Measurements from ENCODE around the gene MAPRE3. TPM values are rescaled to one million over a fixed set of nuclear protein-coding genes. Genes with fewer than 3 reads are reported as not detected.
A peak's percentile ranks its signal among the peaks of the same experiment; 100 is the strongest.

The MAPRE3 gene
- total and polyA plus RNA-seq, 7 experiments from 2014 or later: 1.8 to 6.0 (median 3.2) TPM

DNA sequence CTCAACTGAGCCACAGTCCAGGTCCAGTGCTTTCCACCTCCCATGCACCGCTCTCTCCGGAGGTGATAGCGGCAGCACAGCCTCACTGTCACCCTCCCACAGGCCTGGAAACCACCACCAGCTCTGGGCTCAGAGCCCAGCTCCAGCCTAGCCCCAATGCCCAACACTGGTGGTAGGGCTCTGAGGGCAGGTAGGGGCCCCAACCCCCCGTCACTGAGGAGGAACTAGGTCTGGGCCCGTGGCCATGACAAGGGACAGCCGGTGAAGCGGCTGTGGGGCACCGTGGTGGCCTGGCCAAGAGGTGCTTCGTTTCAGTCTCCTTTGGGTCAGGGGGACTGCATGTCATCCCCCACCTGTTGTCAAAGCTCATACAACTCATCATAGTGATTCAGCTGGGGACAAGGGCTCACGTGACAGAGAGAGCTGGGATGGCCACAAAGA lies 56.8 kb downstream of the MAPRE3 start:
- Histone ChIP-seq H3K36me3 (ENCODE audit: control insufficient read depth in 2 of 3, insufficient read depth in 3 of 3, low read length in 3 of 3) (peaks cover 0 to 20% (median 0%) of the 10 kb centered on the region in 3 experiments), H3K9me3 (ENCODE audit: control insufficient read depth in 2 of 3, low read length in 3 of 3) (no peaks in the 10 kb centered on the region), H3K27me3 (ENCODE audit: control insufficient read depth in 2 of 2, insufficient read depth in 2 of 2, low read length in 2 of 2) (no peaks in the 10 kb centered on the region), H3K27ac (ENCODE audit: low read depth, low read length) (no peak overlapping the region), H3K4me1 (ENCODE audit: control insufficient read depth in 2 of 2, insufficient read depth in 2 of 2, low read length in 2 of 2) (peaks cover 0 to 5% of the 10 kb centered on the region in 2 donors), H3K4me3 (ENCODE audit: low read length) (no peak overlapping the region)
- no peak overlapping the region for H3K4me3 Mint-ChIP-seq
- no peak for ATAC-seq
- POLR2A ChIA-PET: no interaction called here
- H3K4me1 Mint-ChIP-seq: peaks cover 13 to 42% (median 20%) of the 10 kb centered on the region in 7 donors
- no peaks in the 10 kb centered on the region for H3K9me3 Mint-ChIP-seq
- H3K27me3 Mint-ChIP-seq: no peaks in the 10 kb centered on the region
- no peak for DNase-seq
- CTCF ChIA-PET: no interaction called here
- peaks cover 0 to 8% (median 5%) of the 10 kb centered on the region in 5 donors for H3K36me3 Mint-ChIP-seq
- no peak overlapping the region for H3K27ac Mint-ChIP-seq
- intact Hi-C loops (cut with micrococcal nuclease): no loop called here

- Histone ChIP-seq H3K4me1 (ENCODE audit: control insufficient read depth in 2 of 2, insufficient read depth in 2 of 2, low read length in 2 of 2) (peaks cover 7 to 13% of the 10 kb centered on the region in 2 donors), H3K36me3 (ENCODE audit: control insufficient read depth in 2 of 3, insufficient read depth in 3 of 3, low read length in 3 of 3) (peaks cover 0 to 28% (median 0%) of the 10 kb centered on the region in 3 experiments), H3K27ac (ENCODE audit: low read depth, low read length) (no peak overlapping the region), H3K9me3 (ENCODE audit: control insufficient read depth in 2 of 3, low read length in 3 of 3) (no peaks in the 10 kb centered on the region), H3K27me3 (ENCODE audit: control insufficient read depth in 2 of 2, insufficient read depth in 2 of 2, low read length in 2 of 2) (no peaks in the 10 kb centered on the region), H3K4me3 (ENCODE audit: low read length) (no peak overlapping the region)
- H3K27me3 Mint-ChIP-seq: no peaks in the 10 kb centered on the region
- H3K27ac Mint-ChIP-seq: peak overlapping the region in 1 of 9 donors; percentile 12
- intact Hi-C loops (cut with micrococcal nuclease): no loop called here
- H3K4me3 Mint-ChIP-seq: peak overlapping the region in 1 of 10 donors; percentile 27
- DNase-seq: no peak
- peaks cover 0 to 8% (median 0%) of the 10 kb centered on the region in 5 donors for H3K36me3 Mint-ChIP-seq
- peaks cover 21 to 54% (median 34%) of the 10 kb centered on the region in 7 donors for H3K4me1 Mint-ChIP-seq
- ChIA-PET POLR2A (interaction anchor here (1.3 kb wide), 1 partner anchor 22 kb away, joined by 4 read pairs; no protein-coding TSS in a partner anchor), CTCF (interaction anchor here (0.9 kb wide), 1 partner anchor 12 kb away, joined by 3 read pairs; no protein-coding TSS in a partner anchor)
- H3K9me3 Mint-ChIP-seq: no peaks in the 10 kb centered on the region
- ATAC-seq: no peak
Observed at GRCh38 chr2:27029051-27029450, 58.6 kb downstream of the MAPRE3 start.

- Mint-ChIP-seq H3K9me3 (no peaks in the 10 kb centered on the region), H3K4me3 (peak within 1 kb of the TSS; percentile 91 to 97 (median 93)), H3K4me1 (peaks cover 24 to 63% (median 41%) of the 10 kb centered on the region in 7 donors), H3K36me3 (peaks cover 0 to 25% (median 0%) of the 10 kb centered on the region in 5 donors), H3K27me3 (no peaks in the 10 kb centered on the region), H3K27ac (peak within 1 kb of the TSS; percentile 84 to 95 (median 91))
- ChIA-PET POLR2A (interaction anchor here (1.0 to 3.3 kb wide), 5 partner anchors 19 to 48 kb away, joined by 3 to 28 read pairs (median 7); partner anchors contain the start of genes AGBL5 and OST4), CTCF (no interaction called here)
- Histone ChIP-seq H3K9me3 (ENCODE audit: control insufficient read depth in 2 of 3, low read length in 3 of 3) (no peaks in the 10 kb centered on the region), H3K27me3 (ENCODE audit: control insufficient read depth in 2 of 2, insufficient read depth in 2 of 2, low read length in 2 of 2) (no peaks in the 10 kb centered on the region), H3K4me3 (ENCODE audit: low read length) (peak within 1 kb of the TSS; percentile 99), H3K27ac (ENCODE audit: low read depth, low read length) (peak within 1 kb of the TSS; percentile 87), H3K4me1 (ENCODE audit: control insufficient read depth in 2 of 2, insufficient read depth in 2 of 2, low read length in 2 of 2) (peaks cover 11 to 19% of the 10 kb centered on the region in 2 donors), H3K36me3 (ENCODE audit: control insufficient read depth in 2 of 3, insufficient read depth in 3 of 3, low read length in 3 of 3) (peaks cover 9 to 31% (median 10%) of the 10 kb centered on the region in 3 experiments)
- intact Hi-C loops (cut with micrococcal nuclease): loop anchor here (1.0 to 5.0 kb wide), 12 partner anchors 18 to 1155 kb away; partner anchors contain the start of genes CAD (in 2 of the 2), MAPRE3 (in 2 of the 2), OST4 (in 2 of the 2) and ASXL2 (in 1 of the 2)
- DNase-seq (peak; percentile 54 to 88 (median 63)), ATAC-seq (peak; percentile 97)
Observed at GRCh38 chr2:27032495-27033252, 62.2 kb downstream of the MAPRE3 start, which contains the start of gene TMEM214. TMEM214 (plus strand) TSS chr2:27032965; CDS start chr2:27033016, 51 bp downstream.

GRCh38 chr2:27033253-27033852 lies 62.9 kb downstream of the MAPRE3 start:
- H3K27ac ChIP-seq (ENCODE audit: low read depth, low read length): peak overlapping the region; percentile 87
- CTCF ChIA-PET: no interaction called here
- Mint-ChIP-seq H3K4me3 (peak overlapping the region; percentile 91 to 97 (median 93)), H3K36me3 (peaks cover 0 to 20% (median 0%) of the 10 kb centered on the region in 5 donors), H3K27ac (peak overlapping the region; percentile 42 to 93 (median 88)), H3K4me1 (peaks cover 19 to 56% (median 41%) of the 10 kb centered on the region in 7 donors), H3K9me3 (no peaks in the 10 kb centered on the region), H3K27me3 (no peaks in the 10 kb centered on the region)
- no peaks in the 10 kb centered on the region for H3K27me3 ChIP-seq (ENCODE audit: control insufficient read depth in 2 of 2, insufficient read depth in 2 of 2, low read length in 2 of 2)
- DNase-seq (no peak), ATAC-seq (no peak)
- peaks cover 9 to 38% (median 10%) of the 10 kb centered on the region in 3 experiments for H3K36me3 ChIP-seq (ENCODE audit: control insufficient read depth in 2 of 3, insufficient read depth in 3 of 3, low read length in 3 of 3)
- intact Hi-C loops (cut with micrococcal nuclease): loop anchor here (2.0 to 5.0 kb wide), 6 partner anchors 37 to 1156 kb away; partner anchors contain the start of genes ASXL2 (in 1 of the 2), ATRAID (in 1 of the 2), CAD (in 1 of the 2) and MAPRE3 (in 1 of the 2)
- POLR2A ChIA-PET: interaction anchor here (0.8 to 3.3 kb wide), 9 partner anchors 16 to 178 kb away, joined by 3 to 28 read pairs (median 4); partner anchors contain the start of genes AGBL5, ATRAID, KHK and OST4
- H3K4me3 ChIP-seq (ENCODE audit: low read length): peak overlapping the region; percentile 99
- H3K9me3 ChIP-seq (ENCODE audit: control insufficient read depth in 2 of 3, low read length in 3 of 3): no peaks in the 10 kb centered on the region
- H3K4me1 ChIP-seq (ENCODE audit: control insufficient read depth in 2 of 2, insufficient read depth in 2 of 2, low read length in 2 of 2): peaks cover 11 to 19% of the 10 kb centered on the region in 2 donors

DNA sequence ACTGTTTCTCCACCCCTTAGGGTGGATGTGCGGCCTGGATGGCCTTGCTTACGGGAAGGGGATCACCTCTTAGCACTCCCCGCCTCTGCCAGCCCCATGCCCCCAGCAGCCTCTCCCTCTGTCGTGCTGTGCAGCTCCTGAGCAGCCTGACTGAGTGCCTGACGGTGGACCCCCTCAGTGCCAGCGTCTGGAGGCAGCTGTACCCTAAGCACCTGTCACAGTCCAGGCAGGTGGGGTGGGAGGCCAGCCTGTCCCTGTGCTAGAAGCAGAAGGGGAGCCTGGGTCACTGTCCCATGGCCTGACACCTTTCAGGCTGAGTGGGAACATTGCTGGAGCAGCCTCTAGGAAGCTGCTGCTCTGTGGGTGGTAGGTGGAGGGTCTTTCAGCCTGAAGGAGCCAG lies 67.6 kb downstream of the MAPRE3 start:
- peaks cover 11 to 14% of the 10 kb centered on the region in 2 donors for H3K4me1 ChIP-seq (ENCODE audit: control insufficient read depth in 2 of 2, insufficient read depth in 2 of 2, low read length in 2 of 2)
- no peak overlapping the region for H3K4me3 Mint-ChIP-seq
- no peaks in the 10 kb centered on the region for H3K27me3 ChIP-seq (ENCODE audit: control insufficient read depth in 2 of 2, insufficient read depth in 2 of 2, low read length in 2 of 2)
- H3K27me3 Mint-ChIP-seq: no peaks in the 10 kb centered on the region
- peak overlapping the region in 2 of 9 donors; percentile 19 to 56 for H3K27ac Mint-ChIP-seq
- DNase-seq: no peak
- H3K36me3 Mint-ChIP-seq: peaks cover 5 to 40% (median 9%) of the 10 kb centered on the region in 5 donors
- H3K4me1 Mint-ChIP-seq: peaks cover 11 to 27% (median 18%) of the 10 kb centered on the region in 7 donors
- H3K4me3 ChIP-seq (ENCODE audit: low read length): no peak overlapping the region
- no peak for ATAC-seq
- no peaks in the 10 kb centered on the region for H3K9me3 Mint-ChIP-seq
- H3K36me3 ChIP-seq (ENCODE audit: control insufficient read depth in 2 of 3, insufficient read depth in 3 of 3, low read length in 3 of 3): peaks cover 10 to 66% (median 23%) of the 10 kb centered on the region in 3 experiments
- H3K9me3 ChIP-seq (ENCODE audit: control insufficient read depth in 2 of 3, low read length in 3 of 3): no peaks in the 10 kb centered on the region
- ChIA-PET POLR2A (interaction anchor here (0.9 to 1.1 kb wide), 2 partner anchors 13 to 36 kb away, joined by 3 to 4 read pairs; no protein-coding TSS in a partner anchor), CTCF (no interaction called here)
- H3K27ac ChIP-seq (ENCODE audit: low read depth, low read length): no peak overlapping the region
- intact Hi-C loops (cut with micrococcal nuclease): no loop called here

Measured in naive thymus-derived CD4-positive, alpha-beta T cell (primary cell).